ENCODE results near the gene MSH5. TPM values are rescaled to one million over a fixed set of nuclear protein-coding genes. Genes with fewer than 3 reads are reported as not detected.

The MSH5 gene
- polyA plus RNA-seq, 2 of the 4 experiments (the other 2 are of a cell fraction), result 17.4 to 36.5 TPM

GRCh38 chr6:31744422-31744821 lies 4.6 kb downstream of the MSH5 start (continued):
- TF ChIP-seq CBX8 (IDR thresholded peaks at IDR 0.05) (no peak), EHMT2 (IDR thresholded peaks at IDR 0.05; ENCODE audit: low read depth) (no peak), KDM1A (IDR thresholded peaks at IDR 0.05; ENCODE audit: low read depth) (no peak), ZFP36 (IDR thresholded peaks at IDR 0.05; ENCODE audit: borderline replicate concordance, partially characterized antibody) (no peak), FOSB (CRISPR knock-in tag; IDR thresholded peaks at IDR 0.05) (no peak), TP53 (CRISPR knock-in tag; IDR thresholded peaks at IDR 0.05) (no peak), HOXB13 (CRISPR knock-in tag; IDR thresholded peaks at IDR 0.05; ENCODE audit: low read depth) (no peak), FOXS1 (CRISPR knock-in tag; IDR thresholded peaks at IDR 0.05) (no peak), POLR2AphosphoS2 (conservative IDR thresholded peaks at IDR 0.05; ENCODE audit: low read length) (no peak), EP300 (IDR thresholded peaks at IDR 0.05) (no peak)

- H3K4me3 ChIP-seq, result no peak overlapping the region
- ChIA-PET POLR2A (no interaction called here), CTCF (no interaction called here)
- no peak overlapping the region for H3K27ac ChIP-seq
- no peak for FAIRE-seq
- peaks cover 13% of the 10 kb centered on the region for H3K4me1 ChIP-seq
- no peak for ATAC-seq
- TF ChIP-seq MAX (IDR thresholded peaks at IDR 0.05) (no peak), EHF (CRISPR knock-in tag; IDR thresholded peaks at IDR 0.05) (no peak), BCL3 (IDR thresholded peaks at IDR 0.05) (no peak), CEBPB (IDR thresholded peaks at IDR 0.05) (no peak), ELK1 (IDR thresholded peaks at IDR 0.05; ENCODE audit: low read depth, low read length) (no peak), ZC3H11A (IDR thresholded peaks at IDR 0.05) (no peak), RCOR1 (IDR thresholded peaks at IDR 0.05; ENCODE audit: low read depth, low read length) (no peak), RFX5 (IDR thresholded peaks at IDR 0.05) (no peak), PHF8 (IDR thresholded peaks at IDR 0.05; ENCODE audit: borderline replicate concordance, low read depth) (no peak), CHD4 (IDR thresholded peaks at IDR 0.05; ENCODE audit: borderline replicate concordance) (no peak)
- H3K4me2 ChIP-seq, result no peak overlapping the region
- WGBS (ENCODE audit: missing lambda C conversion rate), result 93% methylated on average over 8 of the region's 8 CpGs
- no peak for DNase-seq (ENCODE audit: low read depth in 1 of 2, low spot score in 1 of 2)
- no peaks in the 10 kb centered on the region for H3K9me3 ChIP-seq
Measured at GRCh38 chr6:31749301-31750036, 9.7 kb downstream of the MSH5 start.

GRCh38 chr6:31750411-31751022 lies 10.7 kb downstream of the MSH5 start:
- DNase-seq (ENCODE audit: low read depth in 1 of 2, low spot score in 1 of 2) (no peak), FAIRE-seq (no peak)
- POLR2A ChIA-PET, result no interaction called here

More at GRCh38 chr6:31750411-31751022, 10.7 kb downstream of the MSH5 start:
- H3K9me3 ChIP-seq, result no peaks in the 10 kb centered on the region
- no peak overlapping the region for H3K27ac ChIP-seq
- peaks cover 13% of the 10 kb centered on the region for H3K4me1 ChIP-seq
- 78% methylated on average over 7 of the region's 7 CpGs for WGBS (ENCODE audit: missing lambda C conversion rate)
- TF ChIP-seq TFCP2L1 (CRISPR knock-in tag; IDR thresholded peaks at IDR 0.05) (no peak), RCOR1 (IDR thresholded peaks at IDR 0.05; ENCODE audit: low read depth, low read length) (no peak), ELK1 (IDR thresholded peaks at IDR 0.05; ENCODE audit: low read depth, low read length) (no peak), BHLHE40 (IDR thresholded peaks at IDR 0.05; ENCODE audit: low read depth, low read length) (no peak), ZSCAN20 (CRISPR knock-in tag; IDR thresholded peaks at IDR 0.05) (no peak), MAFK (IDR thresholded peaks at IDR 0.05; ENCODE audit: partially characterized antibody) (no peak), BCL3 (IDR thresholded peaks at IDR 0.05) (no peak), JUNB (IDR thresholded peaks at IDR 0.05) (no peak), SREBF2 (IDR thresholded peaks at IDR 0.05) (no peak), PBX3 (IDR thresholded peaks at IDR 0.05) (no peak)
- H3K4me2 ChIP-seq, result no peak overlapping the region
- no peak overlapping the region for H3K4me3 ChIP-seq
- ATAC-seq, result no peak
- CTCF ChIA-PET, result no interaction called here

All from A549 (cell line).